Endothelial cell of umbilical vein (primary cell): ENCODE results near the gene HSPG2. TPM values are rescaled to one million over a fixed set of nuclear protein-coding genes. Genes with fewer than 3 reads are reported as not detected.

Experiments
- BruUV-seq: library from RNA; stranded (reverse); fragments of 400-500 nt; replicated peaks from 2 replicates; lab custom pipeline; 2021; lab: Mats Ljungman, UMichigan
- CTCF ChIA-PET: fragments of 300-600, 350-600 bp; sonication (Branson Sonifier 250); formaldehyde crosslinking; loops from one replicate; lab custom pipeline; 2021; ENCODE audit warnings: antibody characterized with exemption, inconsistent platforms; lab: Charles Lee
- POLR2A ChIA-PET: fragments of 300-600, 350-600 bp; sonication (Branson Sonifier 250); formaldehyde crosslinking; loops from one replicate; lab custom pipeline; 2021; ENCODE audit warnings: antibody characterized with exemption, inconsistent platforms; lab: Charles Lee
- DNase-seq: peaks from one replicate; pipeline ENCODE4 v3.0.0-alpha.2; 2011; ENCODE audit warnings: low read depth, low spot score
- FAIRE-seq: peaks from 2 replicates; lab custom pipeline; 2011; peaks lifted over from hg19 to GRCh38; lab: Jason Lieb, UNC
- H2AFZ ChIP-seq: 2 replicates; pipeline ENCODE4 v1.6.0; 2012; ENCODE audit warnings: low read depth, low read length, control low read depth, inconsistent platforms
- H3K27ac ChIP-seq: 2 replicates; pipeline ENCODE4 v1.5.1; 2011; ENCODE audit warnings: low read depth, mild to moderate bottlenecking, control low read depth, low read length, moderate library complexity; ENCODE audit not compliant: insufficient read depth
- H3K27me3 ChIP-seq, 2 experiments: 2 replicates each; pipeline versions ENCODE4 v1.6.0 to v1.6.1; 2011; ENCODE audit warnings: low read length in 2 of 2, mixed read lengths in 1 of 2; ENCODE audit not compliant: control insufficient read depth in 2 of 2, insufficient read depth in 2 of 2
- H3K36me3 ChIP-seq, 2 experiments: 2 replicates in 1 of 2; 3 replicates in 1 of 2; pipeline ENCODE4 v1.5.1; 2011; ENCODE audit warnings: low read length in 2 of 2, mild to moderate bottlenecking in 1 of 2, moderate library complexity in 1 of 2; ENCODE audit not compliant: control insufficient read depth in 2 of 2, insufficient read depth in 2 of 2; ENCODE audit errors: extremely low read depth in 1 of 2
- H3K4me1 ChIP-seq: 3 replicates; pipeline ENCODE4 v1.5.1; 2011; ENCODE audit warnings: mild to moderate bottlenecking, low read length; ENCODE audit not compliant: control insufficient read depth, insufficient read depth; ENCODE audit errors: extremely low read depth
- H3K4me2 ChIP-seq: 2 replicates; pipeline ENCODE4 v1.6.1; 2011; ENCODE audit warnings: low read length, control low read depth, mixed read lengths; ENCODE audit not compliant: insufficient read depth
- H3K4me3 ChIP-seq, 3 experiments: fragments of 200-600 bp in 1 of 3; sonication (generic), shearing (Covaris generic) in 1 of 3; replicated peaks in 1 of 3; 2 replicates each; pipeline ENCODE4 v1.5.1; 2011 to 2016; ENCODE audit warnings: control low read depth in 3 of 3, low read length in 3 of 3, mild to moderate bottlenecking in 2 of 3, inconsistent platforms in 1 of 3, low read depth in 1 of 3, moderate library complexity in 1 of 3; ENCODE audit not compliant: insufficient read depth in 1 of 3
- H3K79me2 ChIP-seq: 2 replicates; pipeline ENCODE4 v1.6.0; 2012; ENCODE audit warnings: low read length, inconsistent platforms; ENCODE audit not compliant: control insufficient read depth, insufficient read depth
- H3K9ac ChIP-seq: replicated peaks from 2 replicates; pipeline ENCODE3; 2011; ENCODE audit warnings: low read length, control low read depth; ENCODE audit not compliant: insufficient read depth; ENCODE audit errors: extremely low read depth
- H3K9me1 ChIP-seq: replicated peaks from 3 replicates; pipeline ENCODE4 v1.6.0; 2011; ENCODE audit warnings: mild to moderate bottlenecking, low read length; ENCODE audit not compliant: control insufficient read depth, insufficient read depth; ENCODE audit errors: extremely low read depth
- H3K9me3 ChIP-seq: replicated peaks from 2 replicates; pipeline ENCODE4 v1.5.1; 2012; ENCODE audit warnings: low read length, inconsistent platforms; ENCODE audit not compliant: control insufficient read depth, insufficient read depth
- H4K20me1 ChIP-seq: replicated peaks from 2 replicates; pipeline ENCODE3; 2011; ENCODE audit warnings: mild to moderate bottlenecking, low read length; ENCODE audit not compliant: control insufficient read depth, insufficient read depth; ENCODE audit errors: extremely low read depth
- CTCF ChIP-seq, 2 donors: IDR thresholded peaks; 1 replicate in 1 of 2; 2 replicates in 1 of 2; pipeline ENCODE4 v1.5.1; 2011; ENCODE audit warnings: low read length in 2 of 2, mild to moderate bottlenecking in 2 of 2, moderate library complexity in 2 of 2, control low read depth in 1 of 2, inconsistent platforms in 1 of 2, low read depth in 1 of 2; ENCODE audit not compliant: insufficient read depth in 1 of 2; ENCODE audit errors: extremely low read depth in 1 of 2
- GATA2 ChIP-seq: IDR thresholded peaks from 2 replicates; pipeline ENCODE4 v1.7.0; 2011; ENCODE audit warnings: low read depth, mild to moderate bottlenecking, moderate library complexity, mixed read lengths, low read length; ENCODE audit not compliant: insufficient read length, insufficient read depth
- JUN ChIP-seq: IDR thresholded peaks from 2 replicates; pipeline ENCODE4 v1.6.1; 2011; ENCODE audit warnings: borderline replicate concordance, low read depth; ENCODE audit not compliant: insufficient read length, insufficient read depth
- MAX ChIP-seq: IDR thresholded peaks from 2 replicates; pipeline ENCODE4 v1.6.1; 2011; ENCODE audit not compliant: insufficient read depth, insufficient read length
- MYC ChIP-seq: IDR thresholded peaks from one replicate; pipeline ENCODE4 v1.6.1; 2011; ENCODE audit warnings: mild to moderate bottlenecking, low read depth, low read length
- POLR2A ChIP-seq: IDR thresholded peaks from 2 replicates; pipeline ENCODE4 v1.6.1; 2012; ENCODE audit warnings: low read depth, mild to moderate bottlenecking, control low read depth, low read length
- POLR2AphosphoS5 ChIP-seq: IDR thresholded peaks from 2 replicates; pipeline ENCODE4 v1.6.1; 2012; ENCODE audit warnings: low read depth, mild to moderate bottlenecking, control low read depth, low read length, moderate library complexity; ENCODE audit not compliant: insufficient read depth
- dilution Hi-C: fragments of 300-500 bp; cut with MboI; formaldehyde crosslinking; loops from one replicate; pipeline ENCODE4 v1.15.0; 2019; ENCODE audit warnings: low sequenced_read_pairs; ENCODE audit not compliant: extremely low pct_ligation_motif_present
- intact Hi-C: fragments of 100-400 bp; cut with micrococcal nuclease; formaldehyde crosslinking; loops from one replicate; pipeline ENCODE4 v1.10.0; 2022
- polyA plus RNA-seq, 4 experiments: library from polyadenylated mRNA; depleted of rRNA in 3 of 4; stranded (reverse) in 3 of 4; unstranded in 1 of 4; fragments of >200 nt; gene quantifications; 2 replicates each; pipeline versions ENCODE4 v1.2.1 to v1.2.3, GENCODE V29; 2011 to 2012; ENCODE audit warnings: missing spikeins in 1 of 4
- total RNA-seq: library from RNA; stranded (reverse); gene quantifications from 2 replicates; pipeline ENCODE4 v1.2.3, GENCODE V29; 2021

The HSPG2 gene
- total and polyA plus RNA-seq, 2 donors (not counting 3 experiments of a cell fraction or from before 2014, with no cell fraction given) = 734 to 3,499 TPM

- H3K9me3 ChIP-seq = no peaks in the 10 kb centered on the region
- no peak overlapping the region for H2AFZ ChIP-seq
- no peaks in the 10 kb centered on the region for H3K9me1 ChIP-seq
- intact Hi-C loops = loop anchor here (5.0 kb wide), 1 partner anchor 490 kb away; no protein-coding TSS in a partner anchor
- dilution Hi-C loops = no loop called here
- peak; percentile 38 for DNase-seq
- peaks cover 92% of the 10 kb centered on the region for H3K4me1 ChIP-seq
- peaks cover 93% of the 10 kb centered on the region for H3K79me2 ChIP-seq
- H3K4me3 ChIP-seq = no peak overlapping the region
- peak overlapping the region; percentile 79 for H3K27ac ChIP-seq
- POLR2A ChIA-PET = interaction anchor here (0.7 kb wide), 1 partner anchor 17 kb away, joined by 15 read pairs; no protein-coding TSS in a partner anchor
- no peak for TF ChIP-seq POLR2AphosphoS5
- TF ChIP-seq GATA2 = no peak
- TF ChIP-seq CTCF (IDR thresholded peaks at IDR 0.05; ENCODE audit: extremely low read depth in 1 of 2, insufficient read depth in 1 of 2, low read depth in 1 of 2, low read length in 2 of 2) = no peak
- TF ChIP-seq MYC = no peak
- TF ChIP-seq JUN = no peak
- TF ChIP-seq MAX = no peak
- TF ChIP-seq POLR2A = no peak
- FAIRE-seq = peak; percentile 55
- CTCF ChIA-PET = interaction anchor here (2.1 to 10.8 kb wide), 3 partner anchors 7 to 36 kb away, joined by 6 to 95 read pairs (median 16); no protein-coding TSS in a partner anchor
- H3K36me3 ChIP-seq = peaks cover 17 to 27% of the 10 kb centered on the region in 2 experiments
- H3K9ac ChIP-seq = peak overlapping the region; percentile 11
- peak overlapping the region; percentile 3 for H3K4me2 ChIP-seq
- no TSS peak for BruUV-seq
- H4K20me1 ChIP-seq = no peaks in the 10 kb centered on the region
- no peaks in the 10 kb centered on the region for H3K27me3 ChIP-seq
Observed at GRCh38 chr1:21926814-21927532, 10.1 kb downstream of the HSPG2 start.
